K562 (cell line): ENCODE results near the gene TCF15. TPM values are rescaled to one million over a fixed set of nuclear protein-coding genes. Genes with fewer than 3 reads are reported as not detected.

Experiments
- ARID1B ChIP-seq: fragments of 450-650 bp; IDR thresholded peaks from 2 replicates; pipeline ENCODE4 v1.6.1; 2016; ENCODE audit warnings: antibody characterized with exemption, mild to moderate bottlenecking, inconsistent platforms
- ATF7 ChIP-seq: fragments of 450-650 bp; IDR thresholded peaks from 2 replicates; pipeline ENCODE4 v1.7.1; 2014; ENCODE audit warnings: mild to moderate bottlenecking, moderate library complexity
- CBFA2T2 ChIP-seq: fragments of 450-650 bp; conservative IDR thresholded peaks from 2 replicates; pipeline ENCODE4 v1.6.1; 2017; ENCODE audit warnings: mild to moderate bottlenecking
- DPF2 ChIP-seq: fragments of 450-650 bp; IDR thresholded peaks from 2 replicates; pipeline ENCODE4 v1.6.1; 2016
- HDAC3 ChIP-seq: fragments of 450-650 bp; IDR thresholded peaks from 2 replicates; pipeline ENCODE4 v1.6.1; 2018; ENCODE audit warnings: borderline replicate concordance, mild to moderate bottlenecking, moderate library complexity; ENCODE audit not compliant: partially characterized antibody
- HDGF ChIP-seq: fragments of 450-650 bp; IDR thresholded peaks from 2 replicates; pipeline ENCODE4 v1.6.1; 2016
- JUND ChIP-seq, 2 experiments: IDR thresholded peaks; 2 replicates in 1 of 2; 3 replicates in 1 of 2; pipeline ENCODE4 v1.6.1; 2011; ENCODE audit warnings: borderline replicate concordance in 2 of 2, low read depth in 2 of 2, low read length in 2 of 2, improper control_type of control experiment in 1 of 2, missing biosample characterization in 1 of 2, missing genetic modification characterization in 1 of 2, missing genetic modification reagents in 1 of 2
- LCOR ChIP-seq: sonication (generic); formaldehyde crosslinking; IDR thresholded peaks from 2 replicates; pipeline ENCODE4 v1.8.0; 2022; ENCODE audit warnings: mild to moderate bottlenecking, missing genetic modification reagents
- MYC ChIP-seq, 2 experiments: fragments of 250-450 bp in 1 of 2; sonication (Bioruptor Pico) in 1 of 2; IDR thresholded peaks; 2 replicates each; pipeline versions ENCODE4 v1.5.1 to v1.6.1; 2012 to 2021; ENCODE audit warnings: low read depth in 2 of 2, borderline replicate concordance in 1 of 2, improper control_type of control experiment in 1 of 2, low read length in 1 of 2, mild to moderate bottlenecking in 1 of 2, moderate library complexity in 1 of 2
- SOX6 ChIP-seq: fragments of 450-650 bp; IDR thresholded peaks from 2 replicates; pipeline ENCODE4 v1.6.1; 2014; ENCODE audit warnings: mild to moderate bottlenecking
- ZFX ChIP-seq: sonication (generic); formaldehyde crosslinking; IDR thresholded peaks from 2 replicates; pipeline ENCODE4 v1.8.0; 2022; ENCODE audit warnings: mild to moderate bottlenecking, missing genetic modification reagents, moderate library complexity
- ZNF79 ChIP-seq: fragments of 250-450 bp; sonication (Bioruptor Pico); IDR thresholded peaks from 2 replicates; pipeline ENCODE4 v1.4.0; 2020; ENCODE audit warnings: low read depth, mild to moderate bottlenecking, moderate library complexity
- polyA plus RNA-seq, 8 experiments: library from polyadenylated mRNA; depleted of rRNA in 4 of 8; stranded (reverse) in 5 of 8; unstranded in 3 of 8; fragments of >200 nt; fragmentation: Nextera tagmentation in 2 of 8; fragmentation: Illumina TruSeq in 1 of 8; extraction: Ambion mirVana in 2 of 8; extraction: Trizol in 1 of 8; gene quantifications; 2 replicates each; pipeline versions ENCODE4 v1.2.1 to v1.2.3, GENCODE V29; 2011 to 2014; ENCODE audit warnings: inconsistent platforms in 1 of 8, missing spikeins in 1 of 8
- total RNA-seq, 7 experiments: library from RNA; depleted of rRNA in 6 of 7; stranded (reverse); fragments of >200 nt in 6 of 7; fragmentation: Illumina TruSeq in 2 of 7; extraction: Trizol in 2 of 7; gene quantifications; 2 replicates each; pipeline versions ENCODE4 v1.2.1 to v1.2.3, GENCODE V29; 2011 to 2021; ENCODE audit warnings: low replicate concordance in 1 of 7
- TF ChIP-seq, protein P1 (sequence below): fragments of 250-450 bp; sonication (Bioruptor Pico); IDR thresholded peaks from 2 replicates; pipeline ENCODE4 v1.4.0; 2020; ENCODE audit warnings: mild to moderate bottlenecking, moderate library complexity, borderline replicate concordance
- TF ChIP-seq, protein P2 (sequence below): fragments of 450-650 bp; IDR thresholded peaks from 2 replicates; pipeline ENCODE4 v1.6.1; 2014; ENCODE audit warnings: low read depth, mild to moderate bottlenecking, moderate library complexity, borderline replicate concordance
- TF ChIP-seq, protein P3 (sequence below), 2 experiments: IDR thresholded peaks in 1 of 2; conservative IDR thresholded peaks in 1 of 2; 2 replicates each; pipeline ENCODE4 v1.6.1; 2016; ENCODE audit warnings: low read depth in 2 of 2, mild to moderate bottlenecking in 1 of 2, missing compliant biosample characterization in 1 of 2, missing genetic modification characterization in 1 of 2, moderate library complexity in 1 of 2

The TCF15 gene
- total and polyA plus RNA-seq, 9 of the 15 experiments (the other 6 are each of a cell fraction or from before 2014, with no cell fraction given), result 0.04 to 5.0 (median 1.2) TPM

DNA sequence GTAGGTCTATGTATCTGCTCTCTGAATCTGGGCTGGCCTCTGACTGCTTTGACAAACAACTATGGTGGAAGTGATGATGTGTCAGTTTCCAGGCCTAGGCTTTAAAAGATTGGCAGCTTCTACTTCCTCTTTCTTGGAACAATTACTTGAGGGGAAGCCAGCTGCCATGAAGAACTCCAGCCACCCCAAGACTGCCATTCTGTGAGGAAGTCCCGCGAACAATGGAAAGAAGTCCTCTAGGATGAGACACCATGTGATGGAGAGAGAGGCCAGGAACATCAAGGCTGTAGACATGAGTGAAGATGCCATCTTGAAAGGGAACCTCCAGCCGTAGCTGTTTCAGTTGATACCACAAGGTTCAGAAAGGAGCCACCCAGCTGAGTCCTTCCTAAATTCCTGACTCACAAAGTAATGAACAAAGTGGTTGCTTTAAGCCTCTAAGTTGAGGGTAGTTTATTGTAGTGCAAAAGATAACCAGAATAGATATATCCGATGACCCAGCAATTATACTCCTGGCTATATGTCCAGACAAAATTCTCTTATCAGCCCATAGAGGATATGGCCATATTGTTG lies 15.3 kb upstream of the TCF15 start (continued):
- TF ChIP-seq HDAC3 (peak; percentile 20), MYC (IDR thresholded peaks at IDR 0.05; ENCODE audit: low read depth, low read length) (0 out of 2 replicates have a peak, but pooled peaks have one; percentile 8), MYC (CRISPR knock-in tag; IDR thresholded peaks at IDR 0.05; ENCODE audit: borderline replicate concordance, low read depth) (no peak), ZFX (CRISPR knock-in tag) (peak; percentile 45; the same call in 1 of the 2 replicates), DPF2 (peak; percentile 45; the same call in 1 of the 2 replicates), LCOR (CRISPR knock-in tag) (peak; percentile 70; the same call in 1 of the 2 replicates), HDGF (no peak), ARID1B (0 out of 2 replicates have a peak, but pooled peaks have one; percentile 48), ATF7 (peak; percentile 19; the same call in 1 of the 2 replicates), ZNF79 (CRISPR knock-in tag) (no peak), SOX6 (peak; percentile 91), JUND (IDR thresholded peaks at IDR 0.05; ENCODE audit: borderline replicate concordance, low read depth, low read length) (no peak), JUND (tag; IDR thresholded peaks at IDR 0.05; ENCODE audit: borderline replicate concordance, low read depth, low read length) (0 out of 3 replicates have a peak, but pooled peaks have one; percentile 30), CBFA2T2 (peak; percentile 9)
- TF ChIP-seq, protein P1, sequence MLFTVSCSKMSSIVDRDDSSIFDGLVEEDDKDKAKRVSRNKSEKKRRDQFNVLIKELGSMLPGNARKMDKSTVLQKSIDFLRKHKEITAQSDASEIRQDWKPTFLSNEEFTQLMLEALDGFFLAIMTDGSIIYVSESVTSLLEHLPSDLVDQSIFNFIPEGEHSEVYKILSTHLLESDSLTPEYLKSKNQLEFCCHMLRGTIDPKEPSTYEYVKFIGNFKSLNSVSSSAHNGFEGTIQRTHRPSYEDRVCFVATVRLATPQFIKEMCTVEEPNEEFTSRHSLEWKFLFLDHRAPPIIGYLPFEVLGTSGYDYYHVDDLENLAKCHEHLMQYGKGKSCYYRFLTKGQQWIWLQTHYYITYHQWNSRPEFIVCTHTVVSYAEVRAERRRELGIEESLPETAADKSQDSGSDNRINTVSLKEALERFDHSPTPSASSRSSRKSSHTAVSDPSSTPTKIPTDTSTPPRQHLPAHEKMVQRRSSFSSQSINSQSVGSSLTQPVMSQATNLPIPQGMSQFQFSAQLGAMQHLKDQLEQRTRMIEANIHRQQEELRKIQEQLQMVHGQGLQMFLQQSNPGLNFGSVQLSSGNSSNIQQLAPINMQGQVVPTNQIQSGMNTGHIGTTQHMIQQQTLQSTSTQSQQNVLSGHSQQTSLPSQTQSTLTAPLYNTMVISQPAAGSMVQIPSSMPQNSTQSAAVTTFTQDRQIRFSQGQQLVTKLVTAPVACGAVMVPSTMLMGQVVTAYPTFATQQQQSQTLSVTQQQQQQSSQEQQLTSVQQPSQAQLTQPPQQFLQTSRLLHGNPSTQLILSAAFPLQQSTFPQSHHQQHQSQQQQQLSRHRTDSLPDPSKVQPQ (CRISPR knock-in tag), result no peak
- TF ChIP-seq, protein P2, sequence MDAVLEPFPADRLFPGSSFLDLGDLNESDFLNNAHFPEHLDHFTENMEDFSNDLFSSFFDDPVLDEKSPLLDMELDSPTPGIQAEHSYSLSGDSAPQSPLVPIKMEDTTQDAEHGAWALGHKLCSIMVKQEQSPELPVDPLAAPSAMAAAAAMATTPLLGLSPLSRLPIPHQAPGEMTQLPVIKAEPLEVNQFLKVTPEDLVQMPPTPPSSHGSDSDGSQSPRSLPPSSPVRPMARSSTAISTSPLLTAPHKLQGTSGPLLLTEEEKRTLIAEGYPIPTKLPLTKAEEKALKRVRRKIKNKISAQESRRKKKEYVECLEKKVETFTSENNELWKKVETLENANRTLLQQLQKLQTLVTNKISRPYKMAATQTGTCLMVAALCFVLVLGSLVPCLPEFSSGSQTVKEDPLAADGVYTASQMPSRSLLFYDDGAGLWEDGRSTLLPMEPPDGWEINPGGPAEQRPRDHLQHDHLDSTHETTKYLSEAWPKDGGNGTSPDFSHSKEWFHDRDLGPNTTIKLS, result peak; percentile 69; the same call in 1 of the 2 replicates
- TF ChIP-seq, protein P3, sequence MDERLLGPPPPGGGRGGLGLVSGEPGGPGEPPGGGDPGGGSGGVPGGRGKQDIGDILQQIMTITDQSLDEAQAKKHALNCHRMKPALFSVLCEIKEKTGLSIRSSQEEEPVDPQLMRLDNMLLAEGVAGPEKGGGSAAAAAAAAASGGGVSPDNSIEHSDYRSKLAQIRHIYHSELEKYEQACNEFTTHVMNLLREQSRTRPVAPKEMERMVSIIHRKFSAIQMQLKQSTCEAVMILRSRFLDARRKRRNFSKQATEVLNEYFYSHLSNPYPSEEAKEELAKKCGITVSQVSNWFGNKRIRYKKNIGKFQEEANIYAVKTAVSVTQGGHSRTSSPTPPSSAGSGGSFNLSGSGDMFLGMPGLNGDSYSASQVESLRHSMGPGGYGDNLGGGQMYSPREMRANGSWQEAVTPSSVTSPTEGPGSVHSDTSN (CRISPR knock-in tag; IDR thresholded peaks at IDR 0.05; ENCODE audit: low read depth), result peak; percentile 41; the same call in 1 of the 2 replicates
- TF ChIP-seq, protein P3 (tag; conservative IDR thresholded peaks at IDR 0.05; ENCODE audit: low read depth), result peak; percentile 88
